ENCODE measurements around the gene MRPL30.
A peak's percentile ranks its signal among the peaks of the same experiment; 100 is the strongest.

DNA sequence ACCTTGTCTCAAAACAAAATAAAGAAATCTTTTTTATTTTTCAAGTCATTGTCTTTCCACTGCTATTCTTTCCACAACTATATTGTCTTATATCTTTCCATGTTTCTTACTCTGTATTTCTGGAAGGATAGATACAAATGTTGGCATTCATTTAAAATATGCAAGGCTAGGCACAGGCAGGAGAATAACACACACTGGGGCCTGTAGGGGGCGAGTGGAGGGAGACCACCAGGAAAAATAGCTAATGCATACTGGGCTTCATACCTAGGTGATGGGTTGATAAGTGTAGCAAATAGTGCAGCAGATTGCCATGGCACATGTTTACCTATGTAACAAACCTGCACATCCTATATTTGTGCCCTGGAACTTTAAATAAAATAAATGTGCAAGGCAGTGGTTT, 9.6 kb downstream of the MRPL30 start:
- TF ChIP-seq CTCF (optimal IDR thresholded peaks at IDR 0.05 in 1 of 3, IDR thresholded peaks at IDR 0.05 in 1 of 3, conservative IDR thresholded peaks at IDR 0.05 in 1 of 3; ENCODE audit: extremely low read depth in 1 of 3, insufficient read depth in 2 of 3, low read length in 3 of 3), result peak in 1 of 3 experiments; percentile 4
- TF ChIP-seq EZH2 (IDR thresholded peaks at IDR 0.05; ENCODE audit: low read length), result no peak
